HG03095 (cell line): Measurements from ENCODE around the gene TCF7.

ENCODE experiments used
- ATAC-seq: cut with Tn5 transposase; IDR thresholded peaks from one replicate; pipeline ENCODE4 v1.9.1; 2021; ENCODE audit warnings: moderate library complexity; ENCODE audit not compliant: unreplicated experiment

The TCF7 gene

GRCh38 chr5:134111741-134112647 is 2.5 kb upstream of the TCF7 start:
- no peak for ATAC-seq

DNA sequence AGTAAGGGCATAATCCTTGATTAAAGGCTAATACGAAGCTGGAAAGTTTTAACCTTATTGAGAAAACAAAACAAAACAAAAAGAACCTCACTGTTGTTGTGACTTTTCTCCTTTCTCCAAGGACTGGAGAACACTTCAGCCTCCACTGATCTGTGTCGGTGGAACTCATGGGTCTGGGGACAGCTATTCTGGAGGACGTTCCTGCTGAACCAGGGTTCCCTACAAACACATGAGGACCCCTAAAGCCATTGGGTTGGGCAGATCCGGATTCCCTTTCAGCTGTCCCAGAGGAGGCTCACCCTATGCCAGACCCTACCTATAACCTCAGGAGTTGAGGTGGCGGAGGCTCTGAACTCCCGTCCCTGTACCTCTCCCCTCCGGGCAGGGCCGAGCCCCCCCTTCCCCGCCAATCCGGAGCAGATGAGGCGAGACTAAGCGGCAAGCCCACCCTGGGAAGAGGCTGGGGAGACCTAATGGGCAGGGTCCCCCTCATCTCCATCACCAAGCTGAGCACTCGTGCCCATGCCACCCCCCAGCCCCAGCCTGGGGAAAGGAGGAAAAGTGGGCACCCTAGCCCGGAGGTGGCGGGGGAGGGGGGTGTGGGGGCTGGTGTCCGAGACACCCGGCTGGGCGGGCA is 1.6 kb upstream of the TCF7 start:
- ATAC-seq: no peak

DNA sequence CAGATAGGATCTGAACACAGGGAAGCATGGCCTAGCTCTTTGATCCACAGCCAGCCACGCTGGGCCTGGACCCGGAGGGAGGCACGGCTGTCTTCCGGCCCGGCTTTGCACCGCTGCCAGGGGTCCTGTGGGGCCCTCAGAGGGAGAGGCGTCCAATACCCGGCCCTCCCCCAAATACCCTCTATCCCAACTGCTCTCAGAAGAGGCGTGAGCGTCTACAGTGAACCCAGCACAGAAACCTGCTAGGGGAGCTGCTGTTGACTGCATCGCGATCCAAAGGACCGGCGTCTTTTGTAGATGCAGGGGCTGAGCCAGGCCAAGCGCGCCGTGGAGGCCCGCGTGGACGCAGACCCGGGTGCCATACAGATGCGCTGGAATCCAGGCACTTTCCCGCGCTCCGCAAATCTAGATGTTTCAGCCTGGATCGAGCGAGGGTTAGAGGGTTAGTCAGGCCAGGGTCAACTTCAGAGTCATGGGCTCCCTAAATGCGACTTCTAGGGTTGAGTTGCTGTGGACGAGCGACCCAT is 1.1 kb upstream of the TCF7 start:
- ATAC-seq: no peak

DNA sequence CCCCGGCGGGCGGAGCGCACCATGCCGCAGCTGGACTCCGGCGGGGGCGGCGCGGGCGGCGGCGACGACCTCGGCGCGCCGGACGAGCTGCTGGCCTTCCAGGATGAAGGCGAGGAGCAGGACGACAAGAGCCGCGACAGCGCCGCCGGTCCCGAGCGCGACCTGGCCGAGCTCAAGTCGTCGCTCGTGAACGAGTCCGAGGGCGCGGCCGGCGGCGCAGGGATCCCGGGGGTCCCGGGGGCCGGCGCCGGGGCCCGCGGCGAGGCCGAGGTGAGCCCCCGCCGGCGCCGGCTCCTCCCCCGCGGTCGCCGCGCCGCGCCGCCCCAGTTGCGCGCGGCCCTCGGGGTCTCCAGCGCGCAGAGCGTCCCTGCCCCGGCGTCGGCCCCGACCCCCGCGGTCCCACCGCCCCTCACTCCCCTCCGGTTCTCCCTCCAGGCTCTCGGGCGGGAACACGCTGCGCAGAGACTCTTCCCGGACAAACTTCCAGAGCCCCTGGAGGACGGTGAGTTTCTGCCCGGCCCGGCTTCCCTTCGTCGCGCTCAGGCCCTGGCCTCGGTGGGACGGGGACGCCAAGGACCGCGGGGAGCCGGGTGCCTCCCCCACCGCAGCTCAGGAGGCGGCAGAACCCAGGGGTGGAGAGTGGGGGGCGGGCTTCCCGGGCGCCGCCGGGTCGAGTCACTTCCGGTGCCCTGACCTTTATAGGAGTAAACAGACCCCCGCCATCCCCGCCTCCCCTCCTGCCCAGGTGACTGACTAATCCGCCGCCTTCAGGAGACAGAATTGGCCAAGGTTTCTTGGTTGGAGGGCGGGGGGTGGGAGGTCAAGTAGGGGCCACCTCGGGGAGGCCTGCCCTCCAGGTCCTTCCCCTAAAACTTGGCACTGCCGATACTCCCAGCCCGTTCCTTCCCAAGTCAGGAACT is 665 bp downstream of the TCF7 start:
- ATAC-seq: no peak

GRCh38 chr5:134115806-134116175 is 1.3 kb downstream of the TCF7 start:
- no peak for ATAC-seq

GRCh38 chr5:134116286-134116685 is 1.8 kb downstream of the TCF7 start:
- ATAC-seq: no peak

DNA sequence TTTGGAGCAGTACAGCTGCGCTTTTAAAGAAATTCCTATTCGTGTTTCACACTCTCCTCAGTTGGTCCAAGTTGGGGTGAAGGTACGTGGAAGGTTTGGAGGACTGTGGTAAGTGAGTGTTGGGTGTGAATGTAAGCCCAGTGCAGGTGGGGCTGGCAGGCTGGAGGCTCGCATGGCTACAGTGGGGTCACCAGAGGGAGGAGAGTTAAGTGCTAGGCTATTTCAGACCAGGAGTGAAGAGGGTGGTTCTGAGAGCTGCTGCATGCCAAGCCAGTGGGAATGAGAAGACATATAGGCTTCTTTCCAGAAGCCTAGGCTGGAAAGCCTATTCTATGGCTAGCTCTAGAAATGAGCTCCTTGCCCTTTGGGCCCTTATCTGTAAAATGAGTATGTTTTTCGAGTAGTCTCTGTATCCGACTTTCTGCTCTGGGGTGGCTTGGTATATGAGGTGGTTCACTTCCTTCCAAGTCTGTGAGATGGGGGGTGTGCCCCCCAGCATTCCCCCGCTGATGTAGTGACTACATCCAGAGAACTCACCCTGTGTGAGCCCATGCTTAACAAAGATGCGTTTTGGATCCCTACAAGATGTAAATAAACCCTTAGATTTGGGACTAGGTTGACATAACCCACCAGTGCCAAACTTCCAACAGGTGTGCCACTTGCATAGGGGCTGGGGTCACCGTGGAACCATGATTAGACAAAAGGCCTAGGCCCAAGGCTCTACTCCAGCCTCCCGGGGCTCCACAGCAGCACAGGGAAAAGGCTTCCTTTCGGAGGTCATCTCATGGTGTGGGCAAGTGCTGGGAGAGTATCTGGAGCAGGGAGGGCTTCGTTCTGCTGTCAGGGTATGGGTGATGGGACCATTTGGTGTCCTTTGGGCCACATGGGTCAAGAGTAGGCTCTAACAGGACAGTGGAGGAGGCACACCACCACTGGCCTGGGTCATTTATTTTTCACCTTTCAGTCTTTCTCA is 2.6 kb downstream of the TCF7 start:
- ATAC-seq: no peak

GRCh38 chr5:134118212-134118835 is 3.8 kb downstream of the TCF7 start:
- ATAC-seq: no peak

DNA sequence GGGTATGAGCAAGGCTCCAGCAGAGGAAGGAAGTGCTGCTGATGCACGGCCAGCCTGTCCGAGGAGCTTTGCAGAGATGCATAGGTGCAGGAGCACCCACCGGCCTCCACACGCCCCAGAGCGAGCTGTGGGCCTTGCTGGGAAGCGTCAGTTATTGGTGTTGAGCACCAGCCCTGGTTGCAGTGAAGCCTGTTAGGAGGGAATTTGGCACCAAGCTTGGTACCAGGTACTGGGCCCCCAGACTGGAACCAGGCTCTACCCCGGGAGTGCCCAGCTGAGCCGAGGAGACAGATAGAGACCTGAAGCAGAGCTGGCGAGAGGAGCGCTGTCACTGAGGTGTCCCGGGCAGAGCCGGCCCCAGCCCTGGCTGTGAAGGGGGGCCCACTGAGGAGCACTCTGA is 5.2 kb downstream of the TCF7 start:
- no peak for ATAC-seq

- ATAC-seq: no peak
These were observed 6.1 kb downstream of the TCF7 start for GRCh38 chr5:134120386-134121138.

DNA sequence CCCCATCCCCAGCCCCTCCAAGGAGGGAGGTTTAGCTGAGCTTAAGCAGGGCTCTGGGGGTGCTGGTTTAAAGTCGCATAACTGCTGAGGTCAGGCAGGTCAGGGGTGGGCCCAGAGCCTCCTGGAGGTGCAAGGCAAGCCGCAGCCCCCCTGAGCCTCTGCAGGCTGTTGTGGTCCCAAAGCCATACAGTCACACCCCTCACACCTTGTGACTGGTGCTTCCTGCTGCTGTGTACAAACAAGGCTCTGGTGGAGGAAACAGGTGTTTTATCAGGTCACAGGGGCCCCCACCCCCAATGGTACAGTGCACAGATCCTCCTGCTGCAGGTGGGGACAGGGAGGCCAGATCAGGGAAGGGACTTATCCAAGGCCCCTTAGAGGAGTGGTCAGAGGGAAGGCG is 8.0 kb downstream of the TCF7 start:
- no peak for ATAC-seq

DNA sequence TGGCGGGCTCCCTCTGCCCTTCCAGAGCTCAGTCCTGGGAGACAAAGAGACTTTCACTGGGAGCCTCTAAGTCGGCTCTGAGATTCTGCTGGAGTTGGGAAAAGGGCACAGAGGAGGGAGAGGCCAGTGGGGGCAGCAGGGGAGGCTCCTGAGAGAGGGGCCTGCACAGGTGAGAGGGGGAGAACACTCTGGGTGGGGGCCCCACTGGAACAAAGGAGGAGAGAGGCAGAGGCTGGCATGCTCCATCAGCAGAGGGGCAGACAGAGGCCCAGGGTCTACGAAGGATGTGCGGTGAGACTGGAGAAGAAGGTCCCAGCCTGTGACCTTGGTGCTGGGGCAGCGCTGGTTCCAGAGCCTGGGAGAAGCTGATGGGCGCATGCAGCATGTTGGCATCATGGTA is 8.9 kb downstream of the TCF7 start:
- no peak for ATAC-seq

DNA sequence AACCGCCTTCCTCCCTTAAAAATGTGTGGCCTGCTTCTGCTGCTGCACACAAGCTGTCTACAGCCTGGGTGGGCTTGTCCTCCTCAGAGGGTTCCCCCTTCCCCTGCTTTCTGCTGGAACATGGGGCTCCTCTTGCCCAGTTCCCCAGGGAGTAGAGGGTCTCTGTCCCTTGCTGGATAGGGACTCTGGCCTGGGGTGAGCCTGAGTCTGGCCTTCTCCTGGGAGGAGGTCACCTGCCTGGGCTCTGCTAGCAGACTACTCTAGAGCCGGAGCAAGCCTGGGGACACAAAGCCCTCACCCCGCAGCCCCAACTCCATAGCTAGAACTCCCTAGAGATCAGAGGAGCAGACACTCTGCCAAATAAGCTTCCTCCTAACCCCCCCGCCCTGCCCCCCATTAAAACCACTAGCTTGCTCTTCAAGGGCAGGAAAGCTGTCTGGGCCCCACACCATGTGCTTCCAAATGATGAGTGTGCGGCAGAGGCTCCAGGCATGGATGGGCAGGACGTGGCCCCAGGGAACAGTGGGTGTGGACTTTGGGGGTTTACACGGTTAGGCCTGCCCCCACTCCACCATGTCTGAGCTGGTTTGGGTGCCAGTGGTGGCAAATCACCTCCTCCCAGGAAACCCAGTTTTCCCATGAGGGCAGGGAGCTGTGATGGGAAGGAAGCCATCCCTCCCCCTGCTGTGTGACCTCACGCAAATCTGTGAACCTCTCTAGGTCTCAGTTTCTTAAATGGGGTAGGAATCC is 10.0 kb downstream of the TCF7 start:
- no peak for ATAC-seq

DNA sequence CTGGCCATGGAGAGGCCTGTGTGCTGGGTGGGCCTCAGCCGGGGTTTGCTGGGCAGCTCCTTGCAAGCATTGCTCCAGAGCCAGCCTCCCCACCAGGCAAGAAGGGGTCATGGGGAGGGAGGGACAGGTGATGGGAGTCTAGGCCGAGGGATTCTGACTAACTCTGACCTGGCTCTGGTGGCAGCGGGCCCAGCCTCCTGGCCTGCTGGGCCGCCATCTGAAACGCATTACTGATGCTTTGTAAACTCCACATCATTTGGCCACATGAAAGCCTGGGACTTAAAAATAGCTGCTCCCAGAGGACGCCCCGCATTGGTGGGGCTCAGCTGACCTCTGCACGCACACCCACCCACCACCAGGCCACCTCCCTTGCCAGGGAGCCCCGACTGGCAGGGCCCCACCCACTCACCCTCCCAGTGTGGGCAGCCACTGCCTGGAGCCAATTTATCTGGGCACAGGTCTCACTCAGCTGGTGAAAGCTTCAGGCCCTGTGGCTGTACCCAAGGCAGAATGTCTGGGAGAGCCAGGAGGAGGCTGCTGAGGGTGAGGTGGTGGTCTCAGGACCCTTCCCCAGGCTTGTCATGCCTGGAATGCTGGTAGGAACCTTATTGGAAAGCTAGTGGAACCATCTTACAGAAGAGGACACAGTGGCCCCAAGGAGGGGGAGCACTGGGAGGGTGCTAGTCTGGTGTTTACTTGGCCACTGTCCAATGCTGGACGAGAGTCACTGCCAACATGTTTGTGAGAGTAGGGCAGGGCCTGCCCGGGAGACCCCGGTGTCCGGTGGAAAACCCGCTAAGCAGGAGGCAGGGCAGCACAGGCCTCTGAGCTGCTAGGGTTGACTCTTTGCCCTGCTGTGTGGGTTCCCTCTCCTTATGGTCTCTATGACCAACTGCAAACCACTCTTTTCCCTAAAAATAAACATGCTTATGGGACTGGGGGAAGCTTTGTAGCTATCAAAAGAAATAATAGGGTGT is 10.8 kb downstream of the TCF7 start:
- no peak for ATAC-seq

DNA sequence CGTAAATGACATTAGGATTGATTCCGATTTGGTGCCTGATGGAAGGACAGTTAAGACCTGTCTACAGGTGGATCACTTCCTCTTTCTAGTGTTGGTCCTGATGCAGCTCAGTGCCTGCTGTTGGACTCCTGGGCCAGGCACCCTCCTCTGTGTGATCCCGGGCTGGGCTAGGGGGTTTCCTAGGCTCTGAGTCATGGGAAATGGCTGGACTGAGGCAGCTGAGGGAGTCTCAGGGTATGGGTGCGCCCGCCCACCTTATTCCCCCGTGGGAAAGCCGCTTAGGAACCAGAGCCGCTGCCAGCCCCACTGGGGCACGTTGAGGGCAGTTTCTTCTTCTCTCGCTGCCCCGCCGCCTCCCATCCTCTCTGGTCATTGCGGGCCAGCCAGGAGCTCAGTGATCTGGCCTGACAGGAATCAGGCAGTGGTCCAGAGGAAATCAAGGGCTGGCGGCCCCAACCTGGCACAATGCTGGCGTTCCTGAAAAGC is 12.9 kb downstream of the TCF7 start:
- ATAC-seq: no peak

GRCh38 chr5:134127988-134128647 is 13.6 kb downstream of the TCF7 start:
- no peak for ATAC-seq
